ENCODE results near the gene MFGE8. TPM values are rescaled to one million over a fixed set of nuclear protein-coding genes. Genes with fewer than 3 reads are reported as not detected.

Gene MFGE8
- total RNA-seq, 2 donors from 2014 or later: 284 to 598 TPM

GRCh38 chr15:88871313-88871712 lies 41.9 kb downstream of the MFGE8 start:
- Histone ChIP-seq H3K9me3 (ENCODE audit: control insufficient read depth, low read length) (no peaks in the 10 kb centered on the region), H3K4me3 (ENCODE audit: low read length) (no peak overlapping the region), H3K27ac (ENCODE audit: low read depth, low read length) (no peak overlapping the region), H3K9ac (ENCODE audit: extremely low read depth, low read length, poor library complexity, severe bottlenecking) (no peak overlapping the region), H3K36me3 (ENCODE audit: control insufficient read depth, insufficient read depth, low read length) (no peaks in the 10 kb centered on the region), H3K4me1 (ENCODE audit: control insufficient read depth, insufficient read depth, low read length) (no peaks in the 10 kb centered on the region), H3K27me3 (ENCODE audit: control insufficient read depth, insufficient read depth, low read length, poor library complexity, severe bottlenecking) (peaks cover 5% of the 10 kb centered on the region)
- Mint-ChIP-seq H3K27ac (no peak overlapping the region), H3K9me3 (peaks cover 9% of the 10 kb centered on the region), H3K4me1 (no peaks in the 10 kb centered on the region), H3K27me3 (ENCODE audit: insufficient read depth) (peaks cover 29% of the 10 kb centered on the region), H3K4me3 (no peak overlapping the region), H3K36me3 (ENCODE audit: low read depth) (no peaks in the 10 kb centered on the region)
- DNase-seq: no peak
- TF ChIP-seq, protein P1, sequence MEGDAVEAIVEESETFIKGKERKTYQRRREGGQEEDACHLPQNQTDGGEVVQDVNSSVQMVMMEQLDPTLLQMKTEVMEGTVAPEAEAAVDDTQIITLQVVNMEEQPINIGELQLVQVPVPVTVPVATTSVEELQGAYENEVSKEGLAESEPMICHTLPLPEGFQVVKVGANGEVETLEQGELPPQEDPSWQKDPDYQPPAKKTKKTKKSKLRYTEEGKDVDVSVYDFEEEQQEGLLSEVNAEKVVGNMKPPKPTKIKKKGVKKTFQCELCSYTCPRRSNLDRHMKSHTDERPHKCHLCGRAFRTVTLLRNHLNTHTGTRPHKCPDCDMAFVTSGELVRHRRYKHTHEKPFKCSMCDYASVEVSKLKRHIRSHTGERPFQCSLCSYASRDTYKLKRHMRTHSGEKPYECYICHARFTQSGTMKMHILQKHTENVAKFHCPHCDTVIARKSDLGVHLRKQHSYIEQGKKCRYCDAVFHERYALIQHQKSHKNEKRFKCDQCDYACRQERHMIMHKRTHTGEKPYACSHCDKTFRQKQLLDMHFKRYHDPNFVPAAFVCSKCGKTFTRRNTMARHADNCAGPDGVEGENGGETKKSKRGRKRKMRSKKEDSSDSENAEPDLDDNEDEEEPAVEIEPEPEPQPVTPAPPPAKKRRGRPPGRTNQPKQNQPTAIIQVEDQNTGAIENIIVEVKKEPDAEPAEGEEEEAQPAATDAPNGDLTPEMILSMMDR (conservative IDR thresholded peaks at IDR 0.05): no peak
- 94 to 96% methylated on average over 13 to 14 of the region's 14 CpGs for WGBS, 2 experiments (ENCODE audit: insufficient coverage in 1 of 2, insufficient read length in 1 of 2)

- H3K9me3 ChIP-seq (ENCODE audit: control insufficient read depth, low read length): no peaks in the 10 kb centered on the region
- Mint-ChIP-seq H3K4me3 (no peak overlapping the region), H3K4me1 (no peaks in the 10 kb centered on the region), H3K9me3 (peaks cover 11% of the 10 kb centered on the region), H3K27ac (no peak overlapping the region), H3K27me3 (ENCODE audit: insufficient read depth) (peaks cover 28% of the 10 kb centered on the region), H3K36me3 (ENCODE audit: low read depth) (no peaks in the 10 kb centered on the region)
- H3K36me3 ChIP-seq (ENCODE audit: control insufficient read depth, insufficient read depth, low read length): no peaks in the 10 kb centered on the region
- TF ChIP-seq, protein P1 (conservative IDR thresholded peaks at IDR 0.05): no peak
- no peak overlapping the region for H3K9ac ChIP-seq (ENCODE audit: extremely low read depth, low read length, poor library complexity, severe bottlenecking)
- H3K4me3 ChIP-seq (ENCODE audit: low read length): no peak overlapping the region
- no peak for DNase-seq
- 85 to 93% methylated on average over 8 to 10 of the region's 10 CpGs for WGBS, 2 experiments (ENCODE audit: insufficient coverage in 1 of 2, insufficient read length in 1 of 2)
- H3K27me3 ChIP-seq (ENCODE audit: control insufficient read depth, insufficient read depth, low read length, poor library complexity, severe bottlenecking): peaks cover 5% of the 10 kb centered on the region
- H3K27ac ChIP-seq (ENCODE audit: low read depth, low read length): no peak overlapping the region
- no peaks in the 10 kb centered on the region for H3K4me1 ChIP-seq (ENCODE audit: control insufficient read depth, insufficient read depth, low read length)
Measured at GRCh38 chr15:88866295-88866881, 46.8 kb downstream of the MFGE8 start.

DNA sequence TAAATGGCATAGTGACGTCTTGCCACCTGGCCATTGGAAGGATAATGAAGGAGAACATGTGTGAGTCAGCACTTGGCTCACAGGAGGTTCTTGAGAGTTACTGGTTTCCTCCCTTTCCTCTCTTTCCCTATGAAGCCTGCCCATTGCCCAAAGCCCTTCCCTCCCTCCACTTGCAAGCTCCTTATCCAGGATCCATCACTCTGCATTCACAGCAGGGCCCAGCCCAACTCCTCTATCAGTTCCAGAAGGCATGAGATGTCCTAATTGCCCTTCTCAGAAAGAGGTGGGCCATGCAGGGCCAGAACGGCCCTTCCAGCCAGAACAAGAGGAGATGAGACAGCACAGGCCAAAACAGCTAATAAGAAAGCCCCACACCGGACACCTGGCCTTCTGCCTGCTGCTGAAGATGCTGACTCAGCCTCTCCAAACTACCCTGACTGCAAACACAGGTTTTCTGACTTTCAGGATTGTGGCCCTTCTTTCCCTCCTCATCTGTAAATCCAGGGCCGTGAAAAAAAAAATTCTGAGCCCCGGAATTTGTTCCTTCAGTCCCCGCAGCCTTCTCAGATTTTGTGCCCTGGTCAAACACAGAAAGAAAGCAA lies 47.6 kb downstream of the MFGE8 start:
- Histone ChIP-seq H3K4me3 (ENCODE audit: low read length) (no peak overlapping the region), H3K9ac (ENCODE audit: extremely low read depth, low read length, poor library complexity, severe bottlenecking) (no peak overlapping the region), H3K4me1 (ENCODE audit: control insufficient read depth, insufficient read depth, low read length) (no peaks in the 10 kb centered on the region), H3K27me3 (ENCODE audit: control insufficient read depth, insufficient read depth, low read length, poor library complexity, severe bottlenecking) (peaks cover 5% of the 10 kb centered on the region), H3K27ac (ENCODE audit: low read depth, low read length) (no peak overlapping the region), H3K9me3 (ENCODE audit: control insufficient read depth, low read length) (no peaks in the 10 kb centered on the region), H3K36me3 (ENCODE audit: control insufficient read depth, insufficient read depth, low read length) (no peaks in the 10 kb centered on the region)
- H3K27me3 Mint-ChIP-seq (ENCODE audit: insufficient read depth): peaks cover 23% of the 10 kb centered on the region
- no peak overlapping the region for H3K4me3 Mint-ChIP-seq
- DNase-seq: no peak
- no peaks in the 10 kb centered on the region for H3K4me1 Mint-ChIP-seq
- TF ChIP-seq, protein P1 (conservative IDR thresholded peaks at IDR 0.05): no peak
- no peaks in the 10 kb centered on the region for H3K36me3 Mint-ChIP-seq (ENCODE audit: low read depth)
- peaks cover 11% of the 10 kb centered on the region for H3K9me3 Mint-ChIP-seq
- H3K27ac Mint-ChIP-seq: no peak overlapping the region
- 86 to 94% methylated on average over 6 of the region's 6 CpGs for whole genome bisulfite sequencing, 2 experiments (ENCODE audit: insufficient coverage in 1 of 2, insufficient read length in 1 of 2)
